HG02938 (cell line): Measurements from ENCODE around the gene PTPRS.
"Not testable (repeated sequence)": the region's sequence is repeated elsewhere in the genome, so short reads cannot be mapped to it uniquely, and the experiment has no call there.

Experiments
- ATAC-seq: cut with Tn5 transposase; IDR thresholded peaks from one replicate; pipeline ENCODE4 v1.9.1; 2021; ENCODE audit warnings: mild to moderate bottlenecking, moderate library complexity; ENCODE audit not compliant: unreplicated experiment

PTPRS gene

DNA sequence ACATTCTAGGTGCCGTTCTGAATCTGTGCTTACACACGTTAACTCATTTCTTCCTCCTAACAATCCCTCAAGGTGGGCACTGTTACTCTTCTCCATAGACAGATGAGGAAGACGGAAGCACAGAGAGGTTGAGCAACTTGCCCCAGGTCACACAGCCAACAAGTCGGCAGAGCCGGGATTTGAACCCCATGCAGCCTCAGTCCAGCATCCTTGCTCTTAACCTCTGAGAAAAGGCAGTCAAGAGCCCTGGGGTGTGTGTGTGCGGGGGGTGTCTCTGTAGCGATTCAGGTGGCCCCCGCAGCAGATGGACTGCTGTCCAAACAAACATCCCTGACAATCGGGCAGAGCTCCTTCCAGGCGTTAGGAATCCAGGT is 6.3 kb downstream of the PTPRS start:
- no peak for ATAC-seq

DNA sequence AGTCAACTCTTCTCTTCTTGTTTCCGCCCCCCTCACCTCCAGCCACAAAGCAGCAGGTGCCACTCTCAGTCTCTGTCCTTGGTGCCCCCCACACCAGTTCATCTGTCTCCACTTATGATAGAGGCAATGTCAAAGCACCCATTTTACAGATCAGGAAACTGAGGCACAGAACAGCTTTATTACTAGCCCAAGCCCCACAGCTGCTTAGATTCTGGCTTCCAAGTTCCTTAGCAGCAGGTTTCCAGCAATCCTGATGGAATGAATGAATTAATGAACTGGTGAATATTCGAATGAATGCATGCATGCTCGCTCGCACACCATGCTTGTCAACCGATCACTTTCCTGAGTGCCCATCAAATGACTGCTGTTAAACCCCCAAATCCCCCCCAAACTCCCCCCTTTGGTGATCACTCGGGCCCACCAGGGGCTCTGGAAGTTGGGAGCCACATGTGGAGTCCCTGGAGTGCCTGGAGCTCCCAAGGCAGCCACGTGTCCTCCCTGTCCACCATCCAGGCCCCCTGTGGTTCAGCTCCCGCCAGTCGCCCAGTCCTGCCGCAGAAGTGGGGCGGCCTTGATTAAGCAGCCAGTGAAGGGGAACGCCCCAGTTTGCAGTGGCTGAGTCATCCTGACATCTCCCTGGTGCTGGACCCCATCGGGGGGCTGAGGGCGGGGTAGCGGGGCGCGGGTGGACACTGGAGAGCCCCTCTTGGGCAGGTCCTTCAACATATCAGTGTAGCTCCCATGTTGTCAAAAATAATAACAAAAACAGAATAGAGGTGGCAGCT is 6.8 kb downstream of the PTPRS start:
- no peak for ATAC-seq

DNA sequence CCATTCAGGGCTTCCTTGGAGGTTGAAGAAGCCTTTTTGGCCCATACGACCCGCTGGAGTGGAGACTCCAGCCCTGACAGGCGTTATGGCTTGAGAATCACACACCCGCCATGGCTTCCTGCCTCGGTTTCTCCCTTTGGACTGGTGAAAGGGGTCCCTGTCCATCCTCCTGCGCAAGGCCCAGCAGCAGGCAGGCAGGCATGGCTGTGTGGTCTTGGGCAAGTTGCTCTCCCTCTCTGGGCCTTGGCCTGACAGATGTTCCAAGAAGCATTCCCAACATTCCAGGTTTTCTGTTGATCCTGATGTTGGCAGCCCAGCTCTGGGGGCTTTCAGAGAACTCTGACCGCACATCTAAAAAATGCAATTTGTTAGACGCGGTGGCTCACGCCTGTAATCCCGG is 8.1 kb downstream of the PTPRS start:
- ATAC-seq, result no peak

DNA sequence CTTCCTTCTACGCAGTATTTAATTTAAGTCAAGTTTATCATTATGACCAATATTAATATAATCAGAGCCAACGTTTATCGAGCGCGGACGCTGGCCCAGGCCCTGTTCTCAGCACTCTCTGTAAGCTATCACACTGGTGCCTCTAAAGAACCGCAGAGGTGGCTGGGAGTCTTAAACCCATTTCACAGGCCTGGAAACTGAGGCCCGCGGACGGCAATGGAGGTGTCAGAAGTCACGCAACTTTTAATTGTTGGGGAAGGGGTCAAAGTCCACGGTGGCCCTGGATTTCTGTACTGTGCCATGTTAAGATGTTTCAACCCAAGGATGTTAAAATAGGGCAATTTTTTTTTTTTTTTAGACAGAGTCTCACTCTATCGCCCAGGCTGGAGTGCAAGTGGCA is 8.8 kb downstream of the PTPRS start:
- no peak for ATAC-seq

DNA sequence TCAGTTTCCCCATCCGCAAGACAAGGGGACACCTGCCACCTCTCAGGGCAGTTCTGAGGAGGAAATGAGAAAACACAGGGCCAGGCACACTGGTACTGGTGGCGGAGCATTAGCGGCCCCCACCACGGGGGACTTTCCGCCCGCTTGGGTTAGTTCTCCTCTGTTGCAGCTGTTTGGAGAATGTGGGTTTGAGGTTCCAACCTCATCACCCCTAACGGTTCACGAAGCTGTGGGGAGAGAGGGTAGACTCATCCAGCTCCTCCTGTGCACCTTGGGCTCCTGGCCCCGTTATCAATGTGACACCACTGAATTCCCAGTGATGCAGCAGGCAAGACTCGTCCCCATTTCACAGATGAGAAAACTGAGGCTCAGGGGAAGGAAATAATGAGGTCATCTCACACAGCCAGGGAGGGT is 10.3 kb downstream of the PTPRS start:
- ATAC-seq, result no peak

DNA sequence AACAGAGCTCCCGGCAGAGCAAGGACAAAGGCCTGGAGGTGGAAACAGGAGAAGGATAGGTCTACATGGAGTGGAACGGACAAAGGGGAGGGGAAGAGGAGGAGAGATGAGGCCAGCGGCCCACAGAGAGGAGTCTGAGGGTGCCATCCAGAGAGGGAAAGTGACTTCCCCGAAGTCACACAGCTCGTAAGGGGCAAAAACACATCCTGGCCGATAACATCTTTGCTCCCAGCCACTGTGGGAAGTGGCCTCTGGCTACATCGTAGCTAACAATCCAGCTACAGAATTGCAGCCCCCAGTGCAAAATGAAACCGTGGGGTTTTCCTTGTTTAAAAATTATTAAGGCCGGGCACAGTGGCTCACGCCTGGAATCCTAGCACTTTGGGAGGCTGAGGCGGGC is 11.5 kb downstream of the PTPRS start:
- ATAC-seq, result no peak

DNA sequence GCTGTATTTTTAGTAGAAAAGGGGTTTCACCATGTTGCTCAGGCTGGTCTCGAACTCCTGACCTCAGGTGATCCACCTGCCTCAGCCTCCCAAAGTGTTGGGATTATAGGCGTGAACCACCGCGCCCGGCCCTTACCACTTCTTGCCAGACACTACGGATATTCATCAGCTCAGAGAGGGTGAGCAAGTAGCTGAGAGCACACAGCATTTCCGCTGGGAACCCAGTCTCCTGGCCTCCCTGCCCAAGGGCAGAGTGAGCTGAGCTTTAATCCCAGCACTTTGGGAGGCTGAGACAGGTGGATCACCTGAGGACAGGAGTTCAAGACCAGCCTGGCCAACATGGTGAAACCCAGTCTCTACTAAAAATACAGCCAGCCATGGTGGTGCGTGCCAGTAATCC is 12.2 kb downstream of the PTPRS start:
- ATAC-seq, result not testable (repeated sequence)

DNA sequence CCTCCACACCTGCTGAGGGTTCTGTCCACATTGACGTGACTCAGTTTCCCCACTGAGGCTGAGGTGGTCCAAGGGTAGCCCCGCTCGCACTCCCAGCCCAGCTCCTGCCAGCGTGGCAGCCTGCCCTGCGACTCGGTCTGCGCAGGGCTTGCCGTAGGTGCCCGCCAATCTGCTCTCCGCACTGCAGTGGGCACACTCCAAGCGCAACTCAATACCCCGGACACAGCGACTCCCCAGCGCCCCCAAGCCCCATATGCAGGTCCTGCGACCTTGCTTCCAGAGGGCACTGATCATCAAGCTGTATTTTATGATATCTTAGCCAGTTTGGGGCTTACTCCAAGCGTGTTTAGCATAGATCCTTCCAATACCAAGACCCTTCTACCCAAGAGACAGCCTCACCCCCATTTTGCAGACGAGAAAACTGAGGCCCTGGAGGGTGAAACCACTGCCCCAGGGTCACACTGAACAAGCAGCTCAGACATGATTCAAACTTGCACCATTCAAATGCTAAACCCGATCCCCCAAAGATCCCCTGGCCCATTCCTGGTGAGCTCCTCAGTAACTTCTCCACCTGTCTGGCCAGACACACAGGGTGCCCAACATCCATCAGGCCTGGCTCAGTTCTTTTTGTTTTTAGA is 13.5 kb downstream of the PTPRS start:
- no peak for ATAC-seq

DNA sequence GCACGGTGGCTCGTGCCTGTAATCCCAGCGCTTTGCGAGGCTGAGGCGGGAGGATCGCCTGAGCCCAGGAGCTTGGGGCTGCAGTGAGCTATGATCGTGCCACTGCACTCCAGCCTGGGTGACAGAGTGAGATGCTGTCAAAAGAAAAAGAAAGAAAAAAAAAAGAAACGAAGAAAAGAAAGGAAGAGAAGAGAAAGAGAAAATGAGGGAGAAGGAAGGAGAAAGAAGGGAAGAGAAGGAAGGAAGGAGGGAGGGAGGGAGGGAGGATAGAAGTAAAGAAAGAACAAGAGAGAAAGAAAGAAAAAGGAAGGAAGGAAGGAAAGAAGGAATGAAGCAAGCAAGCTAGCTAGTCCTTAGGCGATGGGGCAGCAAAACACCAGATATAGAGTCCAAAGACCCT is 14.1 kb downstream of the PTPRS start:
- no peak for ATAC-seq

GRCh38 chr19:5324947-5325346 is 15.7 kb downstream of the PTPRS start:
- ATAC-seq, result no peak

- ATAC-seq, result no peak
Measured at GRCh38 chr19:5323475-5323811, 17.2 kb downstream of the PTPRS start.

DNA sequence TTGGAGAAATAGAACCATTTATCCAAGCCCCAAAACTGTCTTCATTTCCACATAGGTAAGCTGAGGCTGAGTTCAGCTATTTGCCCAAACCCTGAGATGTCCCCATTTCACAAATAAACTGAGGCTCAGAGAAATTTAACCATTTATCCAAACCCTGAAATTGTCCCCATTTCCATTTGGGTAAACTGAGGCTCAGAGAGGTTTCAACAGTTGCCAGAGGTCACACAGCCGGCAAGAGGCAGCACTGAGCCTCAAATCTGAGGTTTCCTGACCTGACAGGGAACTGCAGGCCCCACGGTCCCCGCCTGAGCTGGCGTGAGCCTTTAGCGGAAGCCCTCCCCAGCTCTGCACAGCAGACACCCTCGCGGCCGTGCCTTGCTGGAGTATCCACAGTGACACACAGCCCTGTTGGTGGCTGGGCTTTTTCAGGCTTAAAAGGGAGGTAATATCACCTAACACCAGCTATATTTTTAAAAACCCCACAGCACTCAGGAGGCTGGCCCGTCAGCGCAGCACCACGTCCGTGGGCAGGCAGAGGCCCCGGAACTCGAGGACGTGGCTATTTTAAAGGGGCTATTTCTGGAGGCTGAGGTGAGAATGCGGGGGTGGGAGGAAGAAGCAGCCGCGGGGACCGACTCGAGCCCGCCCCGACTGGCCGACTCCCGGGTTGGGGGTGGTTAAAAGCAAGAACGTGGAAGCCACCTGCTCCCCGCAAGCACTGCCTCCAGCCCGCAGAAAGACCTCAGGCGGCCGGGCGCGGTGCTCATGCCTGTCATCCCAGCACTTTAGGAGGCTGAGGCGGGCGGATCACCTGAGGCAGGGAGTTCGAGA is 18.5 kb downstream of the PTPRS start:
- ATAC-seq, result peak; percentile 59

- no peak for ATAC-seq
Measured at GRCh38 chr19:5321066-5321642, 19.5 kb downstream of the PTPRS start.

GRCh38 chr19:5319516-5319915 is 21.1 kb downstream of the PTPRS start:
- no peak for ATAC-seq

GRCh38 chr19:5318306-5318705 is 22.3 kb downstream of the PTPRS start:
- no peak for ATAC-seq

DNA sequence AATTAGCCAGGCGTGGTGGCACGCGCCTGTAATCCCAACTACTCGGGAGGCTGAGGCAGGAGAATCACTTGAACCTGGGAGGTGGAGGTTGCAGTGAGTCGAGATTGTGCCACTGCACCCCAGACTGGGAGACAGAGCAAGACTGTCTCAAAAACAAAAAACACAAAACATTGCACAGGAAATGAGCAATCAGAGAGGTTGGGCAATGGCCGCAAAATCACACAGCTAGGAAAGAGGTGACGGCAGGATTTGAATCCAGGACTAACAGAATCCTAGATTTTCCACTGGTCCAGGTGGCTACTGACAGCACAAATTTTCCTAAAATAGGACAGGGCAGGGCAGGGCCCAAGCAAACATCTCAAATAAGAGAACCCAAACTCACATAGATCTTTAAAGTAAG is 23.3 kb downstream of the PTPRS start:
- ATAC-seq, result no peak

- ATAC-seq, result no peak
Measured at GRCh38 chr19:5316138-5316537, 24.5 kb downstream of the PTPRS start.

DNA sequence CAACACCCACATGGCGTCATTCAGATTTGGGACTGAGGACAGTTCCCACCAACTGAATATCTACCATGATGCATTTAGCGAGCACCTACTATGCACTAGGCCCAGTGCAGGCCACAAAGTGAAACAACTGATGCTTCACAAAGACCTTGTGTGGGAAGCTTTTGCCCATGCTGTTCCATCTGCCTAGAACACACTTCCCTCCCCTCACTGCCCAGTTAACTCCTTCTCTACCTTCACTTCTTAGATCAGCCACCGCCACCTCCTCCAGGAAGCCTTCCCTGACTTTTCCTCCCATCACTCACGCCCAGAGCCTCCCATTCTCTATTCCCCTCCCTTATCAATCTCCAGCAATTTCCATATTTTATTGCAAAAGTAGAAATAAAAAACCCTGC is 25.7 kb downstream of the PTPRS start:
- no peak for ATAC-seq

- no peak for ATAC-seq
Measured at GRCh38 chr19:5314012-5314906, 26.4 kb downstream of the PTPRS start.

DNA sequence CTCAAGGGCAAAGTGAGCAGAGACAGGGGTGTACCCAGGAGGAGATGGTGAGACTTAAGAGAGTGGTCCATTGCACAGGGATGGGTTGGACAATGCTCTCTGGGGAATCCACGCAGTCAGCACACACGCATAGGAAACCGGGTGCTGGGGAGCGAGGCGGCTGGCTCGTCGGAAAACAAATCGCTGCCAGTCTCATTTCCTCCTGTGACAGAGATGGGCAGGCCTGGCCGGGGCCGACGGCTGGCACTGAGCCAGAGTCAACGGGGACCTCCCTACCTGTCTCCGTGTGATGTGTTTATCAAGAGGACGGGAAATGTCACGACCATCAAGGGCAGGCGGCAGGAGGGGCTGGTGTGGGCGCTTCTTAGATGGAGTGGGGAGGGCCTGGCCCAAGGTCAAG is 27.3 kb downstream of the PTPRS start:
- no peak for ATAC-seq

- no peak for ATAC-seq
Measured at GRCh38 chr19:5312058-5312457, 28.6 kb downstream of the PTPRS start.
